ENCODE data around the gene ZCCHC7.
"Not testable (repeated sequence)": the region's sequence is repeated elsewhere in the genome, so short reads cannot be mapped to it uniquely, and the experiment has no call there.

DNA sequence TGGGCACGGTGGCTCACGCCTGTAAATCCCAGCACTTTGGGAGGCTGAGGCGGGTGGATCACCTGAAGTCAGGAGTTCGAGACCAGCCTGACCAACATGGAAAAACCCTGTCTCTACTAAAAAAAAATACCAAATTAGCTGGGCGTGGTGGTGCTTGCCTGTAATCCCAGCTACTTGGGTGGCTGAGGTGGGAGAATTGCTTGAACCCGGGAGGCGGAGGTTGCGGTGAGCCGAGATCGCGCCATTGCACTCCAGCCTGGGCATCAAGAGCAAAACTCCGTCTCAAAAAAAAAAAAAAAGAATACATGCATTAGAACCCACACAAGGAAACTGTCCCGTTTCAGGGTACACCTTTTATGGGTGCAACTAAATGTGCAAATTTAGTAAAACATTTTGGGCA lies 70.4 kb downstream of the ZCCHC7 start:
- TF ChIP-seq, protein P1, sequence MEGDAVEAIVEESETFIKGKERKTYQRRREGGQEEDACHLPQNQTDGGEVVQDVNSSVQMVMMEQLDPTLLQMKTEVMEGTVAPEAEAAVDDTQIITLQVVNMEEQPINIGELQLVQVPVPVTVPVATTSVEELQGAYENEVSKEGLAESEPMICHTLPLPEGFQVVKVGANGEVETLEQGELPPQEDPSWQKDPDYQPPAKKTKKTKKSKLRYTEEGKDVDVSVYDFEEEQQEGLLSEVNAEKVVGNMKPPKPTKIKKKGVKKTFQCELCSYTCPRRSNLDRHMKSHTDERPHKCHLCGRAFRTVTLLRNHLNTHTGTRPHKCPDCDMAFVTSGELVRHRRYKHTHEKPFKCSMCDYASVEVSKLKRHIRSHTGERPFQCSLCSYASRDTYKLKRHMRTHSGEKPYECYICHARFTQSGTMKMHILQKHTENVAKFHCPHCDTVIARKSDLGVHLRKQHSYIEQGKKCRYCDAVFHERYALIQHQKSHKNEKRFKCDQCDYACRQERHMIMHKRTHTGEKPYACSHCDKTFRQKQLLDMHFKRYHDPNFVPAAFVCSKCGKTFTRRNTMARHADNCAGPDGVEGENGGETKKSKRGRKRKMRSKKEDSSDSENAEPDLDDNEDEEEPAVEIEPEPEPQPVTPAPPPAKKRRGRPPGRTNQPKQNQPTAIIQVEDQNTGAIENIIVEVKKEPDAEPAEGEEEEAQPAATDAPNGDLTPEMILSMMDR (conservative IDR thresholded peaks at IDR 0.05) = not testable (repeated sequence)
- not testable (repeated sequence) for TF ChIP-seq ZFX (IDR thresholded peaks at IDR 0.05)

Measured in C4-2B (cell line).